Iris pigment epithelial cell (primary cell): ENCODE results near the gene PHACTR1.

Experiments used
- DNase-seq: peaks from one replicate; pipeline ENCODE4 v3.0.0-alpha.2; 2011; ENCODE audit warnings: low read depth

Gene PHACTR1

GRCh38 chr6:13072686-13073347, 356.2 kb downstream of the PHACTR1 start:
- DNase-seq, result no peak

GRCh38 chr6:13074415-13075140, 358.0 kb downstream of the PHACTR1 start:
- DNase-seq, result no peak

- DNase-seq, result no peak
These were observed 358.7 kb downstream of the PHACTR1 start for GRCh38 chr6:13075141-13075845.

GRCh38 chr6:13076575-13076974, 360.0 kb downstream of the PHACTR1 start:
- no peak for DNase-seq

GRCh38 chr6:13077117-13077516, 360.6 kb downstream of the PHACTR1 start:
- DNase-seq, result no peak

GRCh38 chr6:13079096-13079723, 362.6 kb downstream of the PHACTR1 start:
- DNase-seq, result no peak

GRCh38 chr6:13080462-13081188, 364.1 kb downstream of the PHACTR1 start:
- DNase-seq, result no peak

- no peak for DNase-seq
These were observed 364.6 kb downstream of the PHACTR1 start for GRCh38 chr6:13081189-13081563.

- peak; percentile 15 for DNase-seq
These were observed 372.9 kb downstream of the PHACTR1 start for GRCh38 chr6:13089296-13089994.

- no peak for DNase-seq
These were observed 374.6 kb downstream of the PHACTR1 start for GRCh38 chr6:13091192-13091591.

- no peak for DNase-seq
These were observed 378.3 kb downstream of the PHACTR1 start for GRCh38 chr6:13094781-13095425.

- no peak for DNase-seq
These were observed 379.5 kb downstream of the PHACTR1 start for GRCh38 chr6:13096084-13096483.

GRCh38 chr6:13097454-13097853, 380.9 kb downstream of the PHACTR1 start:
- DNase-seq, result no peak

- no peak for DNase-seq
These were observed 381.4 kb downstream of the PHACTR1 start for GRCh38 chr6:13098006-13098405.

GRCh38 chr6:13098793-13099570, 382.4 kb downstream of the PHACTR1 start:
- no peak for DNase-seq

GRCh38 chr6:13099771-13100170, 383.2 kb downstream of the PHACTR1 start:
- DNase-seq, result no peak

GRCh38 chr6:13101409-13101808, 384.8 kb downstream of the PHACTR1 start:
- no peak for DNase-seq

- DNase-seq, result no peak
These were observed 385.4 kb downstream of the PHACTR1 start for GRCh38 chr6:13101985-13102384.

GRCh38 chr6:13103169-13103568, 386.6 kb downstream of the PHACTR1 start:
- no peak for DNase-seq

GRCh38 chr6:13105139-13105538, 388.6 kb downstream of the PHACTR1 start:
- DNase-seq, result no peak
